Measurements from ENCODE around the gene CD33.

The CD33 gene

DNA sequence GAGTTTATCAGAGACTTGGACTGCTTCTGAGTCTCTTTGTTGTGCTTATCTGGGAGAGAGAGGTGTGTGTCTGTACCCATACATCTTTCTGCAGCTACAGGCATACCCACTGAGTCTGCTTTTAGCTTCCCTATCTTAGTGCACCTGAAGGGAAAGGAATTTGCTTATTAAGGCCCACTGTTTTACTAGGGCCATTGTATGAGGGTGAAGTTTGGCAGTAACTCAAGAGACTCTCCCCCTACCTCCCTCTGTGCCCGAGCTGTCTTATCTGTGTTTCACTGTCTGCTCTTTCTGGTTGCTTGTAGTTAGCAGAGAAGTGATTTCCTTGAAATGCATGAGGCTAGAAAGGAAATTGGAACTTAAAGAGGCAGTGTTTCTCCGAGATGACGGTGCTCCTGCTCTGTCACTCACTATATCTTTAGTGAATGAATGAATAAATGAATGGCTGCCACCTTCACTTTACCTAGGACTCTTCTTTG is 678 bp upstream of the CD33 start:
- no peak for DNase-seq (ENCODE audit: low read depth)
- H3K4me3 ChIP-seq (ENCODE audit: low read length): no peak overlapping the region
- TF ChIP-seq, protein P1, sequence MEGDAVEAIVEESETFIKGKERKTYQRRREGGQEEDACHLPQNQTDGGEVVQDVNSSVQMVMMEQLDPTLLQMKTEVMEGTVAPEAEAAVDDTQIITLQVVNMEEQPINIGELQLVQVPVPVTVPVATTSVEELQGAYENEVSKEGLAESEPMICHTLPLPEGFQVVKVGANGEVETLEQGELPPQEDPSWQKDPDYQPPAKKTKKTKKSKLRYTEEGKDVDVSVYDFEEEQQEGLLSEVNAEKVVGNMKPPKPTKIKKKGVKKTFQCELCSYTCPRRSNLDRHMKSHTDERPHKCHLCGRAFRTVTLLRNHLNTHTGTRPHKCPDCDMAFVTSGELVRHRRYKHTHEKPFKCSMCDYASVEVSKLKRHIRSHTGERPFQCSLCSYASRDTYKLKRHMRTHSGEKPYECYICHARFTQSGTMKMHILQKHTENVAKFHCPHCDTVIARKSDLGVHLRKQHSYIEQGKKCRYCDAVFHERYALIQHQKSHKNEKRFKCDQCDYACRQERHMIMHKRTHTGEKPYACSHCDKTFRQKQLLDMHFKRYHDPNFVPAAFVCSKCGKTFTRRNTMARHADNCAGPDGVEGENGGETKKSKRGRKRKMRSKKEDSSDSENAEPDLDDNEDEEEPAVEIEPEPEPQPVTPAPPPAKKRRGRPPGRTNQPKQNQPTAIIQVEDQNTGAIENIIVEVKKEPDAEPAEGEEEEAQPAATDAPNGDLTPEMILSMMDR (IDR thresholded peaks at IDR 0.05; ENCODE audit: insufficient read depth, low read depth, low read length, missing control alignments): no peak

DNA sequence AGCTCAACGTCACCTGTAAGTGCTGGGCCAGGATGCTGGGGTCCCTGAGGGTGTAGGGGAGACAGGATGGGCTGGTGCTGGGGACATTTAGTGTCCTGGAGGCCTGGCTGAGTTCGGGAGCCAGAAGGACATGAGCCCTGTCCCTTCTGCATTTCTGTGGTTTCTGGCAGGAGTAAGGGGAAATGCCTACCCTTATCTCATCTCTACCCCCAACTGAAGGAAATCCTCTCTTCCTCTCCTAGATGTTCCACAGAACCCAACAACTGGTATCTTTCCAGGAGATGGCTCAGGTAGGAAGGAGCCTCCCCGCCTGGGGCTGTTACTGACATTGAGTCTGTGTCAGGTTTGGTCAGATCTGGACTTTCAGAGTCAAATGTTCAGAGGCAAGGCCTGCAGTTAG is 1.2 kb downstream of the CD33 start:
- no peak for DNase-seq (ENCODE audit: low read depth)
- TF ChIP-seq, protein P1 (IDR thresholded peaks at IDR 0.05; ENCODE audit: insufficient read depth, low read depth, low read length, missing control alignments): no peak
- no peak overlapping the region for H3K4me3 ChIP-seq (ENCODE audit: low read length)

DNA sequence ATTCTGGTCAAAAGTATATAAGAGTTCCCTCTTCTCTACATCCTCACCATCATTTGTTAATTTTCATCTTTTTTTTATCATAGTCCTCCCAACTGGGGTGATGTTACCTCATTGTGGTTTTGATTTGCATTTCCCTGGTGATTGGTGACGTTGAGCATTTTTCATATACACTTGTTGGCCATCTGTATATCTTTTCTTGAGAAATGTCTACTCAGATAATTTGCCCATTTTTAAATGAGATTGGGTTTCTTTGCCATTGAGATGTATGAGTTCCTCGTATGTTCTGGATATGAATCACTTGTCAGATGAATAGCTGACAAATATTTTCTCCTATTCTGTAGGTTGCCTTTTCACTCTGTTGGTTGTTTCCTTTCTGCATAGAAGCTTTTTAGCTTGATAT is 2.4 kb downstream of the CD33 start:
- TF ChIP-seq, protein P1 (IDR thresholded peaks at IDR 0.05; ENCODE audit: insufficient read depth, low read depth, low read length, missing control alignments): no peak
- H3K4me3 ChIP-seq (ENCODE audit: low read length): no peak overlapping the region
- no peak for DNase-seq (ENCODE audit: low read depth)

DNA sequence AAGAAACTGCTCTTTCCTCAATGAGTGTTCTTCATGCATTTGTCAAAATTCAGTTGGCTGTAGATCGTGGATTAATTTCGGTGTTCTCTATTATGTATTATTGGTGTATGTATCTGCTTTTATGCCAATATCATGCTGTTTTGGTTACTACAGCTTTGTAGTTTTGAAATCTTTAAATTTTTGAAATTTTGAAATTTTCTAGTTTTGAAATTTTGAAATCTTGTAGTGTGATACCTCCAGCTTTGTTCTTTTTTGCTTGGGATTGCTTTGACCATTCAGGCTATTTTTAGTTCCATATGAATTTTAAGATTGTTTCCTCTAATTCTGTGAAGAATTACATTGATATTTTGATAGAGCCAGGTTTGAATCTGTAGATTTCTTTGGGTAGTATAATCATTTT is 3.1 kb downstream of the CD33 start:
- TF ChIP-seq, protein P1 (IDR thresholded peaks at IDR 0.05; ENCODE audit: insufficient read depth, low read depth, low read length, missing control alignments): no peak

DNA sequence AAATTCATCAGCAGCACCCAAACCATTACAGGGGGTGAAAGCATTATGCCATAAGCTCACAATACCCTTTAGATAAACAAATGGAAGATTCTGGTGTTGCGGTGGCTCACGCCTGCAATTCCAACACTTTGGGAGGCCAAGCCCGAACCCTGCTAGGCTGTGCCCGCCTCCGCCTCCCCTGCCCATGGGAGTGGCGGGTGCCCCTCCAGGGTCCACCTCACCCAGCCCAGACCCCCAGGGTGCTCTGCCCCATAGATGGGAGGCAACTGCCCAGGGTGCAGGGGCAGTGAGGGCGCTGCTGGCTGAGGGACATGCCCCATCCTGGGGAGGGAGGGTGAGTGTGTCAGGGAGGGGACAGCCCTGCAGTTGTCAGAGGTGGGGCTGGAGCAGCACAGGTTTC is 16.0 kb downstream of the CD33 start:
- TF ChIP-seq, protein P1 (IDR thresholded peaks at IDR 0.05; ENCODE audit: insufficient read depth, low read depth, low read length, missing control alignments): no peak
- no peak for DNase-seq (ENCODE audit: low read depth)
- no peak overlapping the region for H3K4me3 ChIP-seq (ENCODE audit: low read length)

More for the DNA sequence above, 3.1 kb downstream of the CD33 start:
- no peak for DNase-seq (ENCODE audit: low read depth)
- H3K4me3 ChIP-seq (ENCODE audit: low read length): no peak overlapping the region

DNA sequence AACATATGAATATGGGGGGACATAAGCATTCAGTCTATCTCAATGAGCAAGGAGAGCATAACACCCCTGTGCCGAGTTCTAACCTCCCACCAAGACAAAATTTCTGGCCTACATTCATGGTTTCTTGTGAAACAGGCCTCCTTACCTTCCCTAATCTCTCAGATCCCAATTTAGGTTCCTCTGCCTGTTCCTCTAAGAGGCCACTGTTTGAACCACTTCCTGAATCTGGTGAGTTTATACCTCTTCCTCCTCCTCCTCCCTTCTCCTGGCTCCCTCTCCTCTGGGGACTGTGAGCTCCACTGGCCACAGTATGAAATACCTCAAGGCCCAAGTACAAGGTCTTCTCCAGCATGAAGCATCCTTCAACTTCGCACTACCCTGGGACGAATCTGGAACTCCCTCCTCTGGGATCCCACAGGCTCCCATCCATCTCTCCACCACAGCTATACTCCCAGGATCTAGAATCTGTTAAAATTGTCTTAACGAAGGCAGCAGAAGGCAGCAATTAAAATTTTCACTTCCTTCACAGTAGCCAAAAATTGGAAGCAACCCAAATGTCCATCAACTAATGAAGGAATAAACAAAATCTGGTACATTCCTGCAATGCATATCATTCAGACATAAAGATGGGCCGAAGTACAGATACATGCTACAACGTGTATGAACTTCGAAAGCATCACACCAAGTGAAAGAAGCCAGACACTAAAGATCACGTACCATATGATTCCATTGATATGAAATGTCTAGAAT is 18.2 kb downstream of the CD33 start:
- TF ChIP-seq, protein P1 (IDR thresholded peaks at IDR 0.05; ENCODE audit: insufficient read depth, low read depth, low read length, missing control alignments): no peak
- no peak overlapping the region for H3K4me3 ChIP-seq (ENCODE audit: low read length)
- DNase-seq (ENCODE audit: low read depth): no peak

DNA sequence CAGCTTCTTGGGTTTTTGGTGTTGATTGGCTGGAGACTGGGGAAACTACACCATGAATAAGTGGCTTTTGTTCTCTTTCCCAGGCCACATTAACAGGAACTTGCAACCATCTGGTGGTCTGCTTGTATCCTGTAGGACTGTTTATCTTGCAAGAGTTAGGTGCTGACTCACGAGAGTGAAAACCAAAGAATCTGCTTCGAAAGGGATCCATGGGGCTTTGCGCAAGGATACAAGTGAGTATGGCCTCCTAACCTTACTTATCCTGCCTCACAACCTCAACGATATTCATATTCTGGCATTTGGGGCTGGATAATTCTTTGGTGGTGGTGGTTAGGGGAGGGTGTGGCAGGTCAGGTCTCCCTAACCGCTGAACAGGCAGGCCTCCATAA is 21.3 kb downstream of the CD33 start:
- TF ChIP-seq, protein P1 (IDR thresholded peaks at IDR 0.05; ENCODE audit: insufficient read depth, low read depth, low read length, missing control alignments): no peak
- no peak overlapping the region for H3K4me3 ChIP-seq (ENCODE audit: low read length)
- no peak for DNase-seq (ENCODE audit: low read depth)
